Limb (tissue), 2 donors: Measurements from ENCODE around the gene SEC22C.
"Not testable (repeated sequence)": the region's sequence is repeated elsewhere in the genome, so short reads cannot be mapped to it uniquely, and the experiment has no call there.

ENCODE experiments used
- DNase-seq, 2 donors: peaks; one replicate each; pipeline ENCODE4 v3.0.0-alpha.2; 2016; ENCODE audit errors: extremely low spot score in 2 of 2

SEC22C gene

GRCh38 chr3:42581709-42582473, at the start of gene SEC22C:
Gene SEC22C, minus strand, starts transcription at chr3:42581967. Its CDS starts 12,921 bp downstream, at chr3:42569046.
- peak; percentile 94 to 96 for DNase-seq

GRCh38 chr3:42613462-42613861, 31.7 kb upstream of the SEC22C start:
- no peak for DNase-seq

- no peak for DNase-seq
Measured at GRCh38 chr3:42612928-42613327, 31.2 kb upstream of the SEC22C start.

- DNase-seq, result no peak
Measured at GRCh38 chr3:42612217-42612616, 30.4 kb upstream of the SEC22C start.

GRCh38 chr3:42610976-42611375, 29.2 kb upstream of the SEC22C start:
- no peak for DNase-seq

- peak in 1 of 2 donors; percentile 41 for DNase-seq
Measured at GRCh38 chr3:42608581-42608980, 26.8 kb upstream of the SEC22C start.

- DNase-seq, result no peak
Measured at GRCh38 chr3:42605546-42606173, 23.9 kb upstream of the SEC22C start.

GRCh38 chr3:42602961-42603360, 21.2 kb upstream of the SEC22C start:
- DNase-seq, result no peak

GRCh38 chr3:42601896-42602581, 20.3 kb upstream of the SEC22C start:
- no peak for DNase-seq

- peak in 1 of 2 donors; percentile 64 for DNase-seq
Measured at GRCh38 chr3:42600958-42601675, 19.4 kb upstream of the SEC22C start.

GRCh38 chr3:42600111-42600957, 18.6 kb upstream of the SEC22C start, which contains the start of gene NKTR:
Gene NKTR, plus strand, starts transcription at chr3:42600686. Its CDS starts 321 bp downstream, at chr3:42601007.
- DNase-seq, result peak; percentile 97 to 100

- DNase-seq, result not testable (repeated sequence)
Measured at GRCh38 chr3:42597098-42597497, 15.3 kb upstream of the SEC22C start.

GRCh38 chr3:42595682-42596081, 13.9 kb upstream of the SEC22C start:
- DNase-seq, result no peak

GRCh38 chr3:42593635-42594034, 11.9 kb upstream of the SEC22C start:
- no peak for DNase-seq

GRCh38 chr3:42591811-42592210, 10.0 kb upstream of the SEC22C start:
- no peak for DNase-seq

- no peak for DNase-seq
Measured at GRCh38 chr3:42590989-42591756, 9.4 kb upstream of the SEC22C start.

GRCh38 chr3:42589382-42590109, 7.8 kb upstream of the SEC22C start:
- DNase-seq, result no peak

- no peak for DNase-seq
Measured at GRCh38 chr3:42588625-42589024, 6.9 kb upstream of the SEC22C start.

GRCh38 chr3:42582474-42583070, 805 bp upstream of the SEC22C start:
- no peak for DNase-seq
